OCI-LY1 (cell line): Measurements from ENCODE around the gene CASP9.

ENCODE experiments used
- CTCF ChIP-seq: fragments of 200-600 bp; sonication (generic), shearing (Covaris generic); IDR thresholded peaks from 2 replicates; pipeline ENCODE4 v1.5.1; 2017; ENCODE audit warnings: mild to moderate bottlenecking, antibody characterized with exemption, low read length, moderate library complexity, mixed read lengths
- EZH2 ChIP-seq: fragments of 200-600 bp; sonication (generic), shearing (Covaris generic); IDR thresholded peaks from 2 replicates; pipeline ENCODE4 v1.8.0; 2017; ENCODE audit warnings: borderline replicate concordance, mixed run types, mild to moderate bottlenecking, antibody characterized with exemption, low read length, moderate library complexity, mixed read lengths

GRCh38 chr1:15557594-15557993, 33.6 kb upstream of the CASP9 start:
- no peak for TF ChIP-seq CTCF
- no peak for TF ChIP-seq EZH2
